ENCODE measurements around the gene FAM117A.
"Not testable (repeated sequence)": the region's sequence is repeated elsewhere in the genome, so short reads cannot be mapped to it uniquely, and the experiment has no call there.

FAM117A gene

GRCh38 chr17:49762151-49762941 is 1.6 kb downstream of the FAM117A start:
- H3K4me3 ChIP-seq (ENCODE audit: low read depth, low read length): peak overlapping the region; percentile 77
- TF ChIP-seq CTCF (IDR thresholded peaks at IDR 0.05; ENCODE audit: control insufficient read depth, extremely low read depth, insufficient read depth): no peak
- no peak for DNase-seq (ENCODE audit: low read depth)

- H3K4me3 ChIP-seq (ENCODE audit: low read depth, low read length): no peak overlapping the region
- no peak for TF ChIP-seq CTCF (IDR thresholded peaks at IDR 0.05; ENCODE audit: control insufficient read depth, extremely low read depth, insufficient read depth)
- peak; percentile 57 for DNase-seq (ENCODE audit: low read depth)
Observed at GRCh38 chr17:49760932-49761558, 2.9 kb downstream of the FAM117A start.

GRCh38 chr17:49760296-49760695 is 3.6 kb downstream of the FAM117A start:
- TF ChIP-seq CTCF (IDR thresholded peaks at IDR 0.05; ENCODE audit: control insufficient read depth, extremely low read depth, insufficient read depth): no peak
- no peak overlapping the region for H3K4me3 ChIP-seq (ENCODE audit: low read depth, low read length)
- DNase-seq (ENCODE audit: low read depth): no peak

- DNase-seq (ENCODE audit: low read depth): no peak
- TF ChIP-seq CTCF (IDR thresholded peaks at IDR 0.05; ENCODE audit: control insufficient read depth, extremely low read depth, insufficient read depth): no peak
- no peak overlapping the region for H3K4me3 ChIP-seq (ENCODE audit: low read depth, low read length)
Observed at GRCh38 chr17:49759203-49759602, 4.7 kb downstream of the FAM117A start.

GRCh38 chr17:49758464-49759010 is 5.4 kb downstream of the FAM117A start:
- not testable (repeated sequence) for DNase-seq (ENCODE audit: low read depth); H3K4me3 ChIP-seq (ENCODE audit: low read depth, low read length)

- no peak for DNase-seq (ENCODE audit: low read depth)
- no peak overlapping the region for H3K4me3 ChIP-seq (ENCODE audit: low read depth, low read length)
- no peak for TF ChIP-seq CTCF (IDR thresholded peaks at IDR 0.05; ENCODE audit: control insufficient read depth, extremely low read depth, insufficient read depth)
Observed at GRCh38 chr17:49757151-49757777, 6.7 kb downstream of the FAM117A start.

Measured in LNCaP clone FGC (cell line).